Fibroblast of villous mesenchyme (primary cell): ENCODE data around the gene TMEM129. TPM values are rescaled to one million over a fixed set of nuclear protein-coding genes. Genes with fewer than 3 reads are reported as not detected.

Experiments used
- DNase-seq: peaks from one replicate; pipeline ENCODE4 v3.0.0-alpha.2; 2010; ENCODE audit warnings: low read depth
- H3K4me3 ChIP-seq: 2 replicates; pipeline ENCODE4 v1.5.1; 2011; ENCODE audit warnings: low read depth, mild to moderate bottlenecking, low read length
- CTCF ChIP-seq: IDR thresholded peaks from 2 replicates; pipeline ENCODE4 v1.5.1; 2012; ENCODE audit warnings: low read depth, mild to moderate bottlenecking, low read length; ENCODE audit not compliant: insufficient read depth
- total RNA-seq: library from RNA; depleted of rRNA; stranded (reverse); fragments of >200 nt; gene quantifications from 2 replicates; pipeline ENCODE4 v1.2.3, GENCODE V29; 2012

The TMEM129 gene
- total RNA-seq, 1 donor, result 31.1 TPM

GRCh38 chr4:1748465-1748995 is 27.4 kb upstream of the TMEM129 start:
- DNase-seq, result peak; percentile 65
- TF ChIP-seq CTCF, result peak; percentile 72
- H3K4me3 ChIP-seq, result no peak overlapping the region

GRCh38 chr4:1747603-1747967 is 26.5 kb upstream of the TMEM129 start:
- no peak for DNase-seq
- H3K4me3 ChIP-seq, result no peak overlapping the region
- TF ChIP-seq CTCF, result no peak

GRCh38 chr4:1746919-1747602 is 25.9 kb upstream of the TMEM129 start:
- H3K4me3 ChIP-seq, result no peak overlapping the region
- TF ChIP-seq CTCF, result no peak
- no peak for DNase-seq

- peak; percentile 73 for DNase-seq
- no peak overlapping the region for H3K4me3 ChIP-seq
- peak; percentile 92 for TF ChIP-seq CTCF
Measured at GRCh38 chr4:1746265-1746691, 25.2 kb upstream of the TMEM129 start.

- no peak for TF ChIP-seq CTCF
- no peak overlapping the region for H3K4me3 ChIP-seq
- no peak for DNase-seq
Measured at GRCh38 chr4:1745697-1746096, 24.6 kb upstream of the TMEM129 start.

GRCh38 chr4:1745165-1745564 is 24.0 kb upstream of the TMEM129 start:
- DNase-seq, result no peak
- no peak overlapping the region for H3K4me3 ChIP-seq
- TF ChIP-seq CTCF, result no peak

GRCh38 chr4:1744552-1744951 is 23.4 kb upstream of the TMEM129 start:
- H3K4me3 ChIP-seq, result no peak overlapping the region
- DNase-seq, result no peak
- no peak for TF ChIP-seq CTCF
